Activated gamma-delta T cell treated with anti-CD3 and anti-CD28 coated beads, Interleukin-2, amount 50 U/mL, for 16 hours (primary cell): ENCODE data around the gene RDM1.
"Not testable (repeated sequence)": the region's sequence is repeated elsewhere in the genome, so short reads cannot be mapped to it uniquely, and the experiment has no call there.

Experiments used
- DNase-seq: peaks from one replicate; pipeline ENCODE4 v3.0.0-alpha.2; 2020; ENCODE audit warnings: low read depth

The RDM1 gene

GRCh38 chr17:35930211-35931065 lies at the start of gene RDM1:
TSS of gene RDM1 (minus strand) at chr17:35930773. CDS start at chr17:35930727, 46 bp downstream.
- DNase-seq, result peak; percentile 75

GRCh38 chr17:35978346-35978745 lies 47.8 kb upstream of the RDM1 start:
- DNase-seq, result no peak

- DNase-seq, result no peak
These were observed 46.9 kb upstream of the RDM1 start for GRCh38 chr17:35977509-35977908.

- DNase-seq, result no peak
These were observed 43.0 kb upstream of the RDM1 start for GRCh38 chr17:35973333-35974260.

GRCh38 chr17:35972945-35973332 lies 42.4 kb upstream of the RDM1 start:
- no peak for DNase-seq

GRCh38 chr17:35972535-35972934 lies 42.0 kb upstream of the RDM1 start:
- no peak for DNase-seq

- DNase-seq, result no peak
These were observed 41.5 kb upstream of the RDM1 start for GRCh38 chr17:35972066-35972465.

GRCh38 chr17:35969558-35970380 lies 39.2 kb upstream of the RDM1 start:
- DNase-seq, result peak; percentile 75

GRCh38 chr17:35968520-35969054 lies 38.0 kb upstream of the RDM1 start:
- DNase-seq, result no peak

- DNase-seq, result no peak
These were observed 34.7 kb upstream of the RDM1 start for GRCh38 chr17:35965272-35965671.

- DNase-seq, result no peak
These were observed 33.1 kb upstream of the RDM1 start for GRCh38 chr17:35963663-35964062.

GRCh38 chr17:35953720-35954119 lies 23.1 kb upstream of the RDM1 start:
- no peak for DNase-seq

- DNase-seq, result no peak
These were observed 18.8 kb upstream of the RDM1 start for GRCh38 chr17:35949401-35949800.

GRCh38 chr17:35948092-35948491 lies 17.5 kb upstream of the RDM1 start:
- no peak for DNase-seq

- peak; percentile 40 for DNase-seq
These were observed 16.6 kb upstream of the RDM1 start for GRCh38 chr17:35947156-35947585.

GRCh38 chr17:35944151-35944550 lies 13.6 kb upstream of the RDM1 start:
- DNase-seq, result no peak

GRCh38 chr17:35943537-35943936 lies 13.0 kb upstream of the RDM1 start, which contains the start of gene LYZL6:
TSS of gene LYZL6 (minus strand) at chr17:35943713. CDS start at chr17:35939356, 4,357 bp downstream.
- no peak for DNase-seq

GRCh38 chr17:35942588-35943186 lies 12.1 kb upstream of the RDM1 start:
- no peak for DNase-seq

- not testable (repeated sequence) for DNase-seq
These were observed 7.9 kb upstream of the RDM1 start for GRCh38 chr17:35938492-35938891.

GRCh38 chr17:35936063-35936462 lies 5.5 kb upstream of the RDM1 start:
- no peak for DNase-seq

- no peak for DNase-seq
These were observed 4.2 kb upstream of the RDM1 start for GRCh38 chr17:35934760-35935159.
